Measurements from ENCODE around the gene FMO3.

FMO3 gene

DNA sequence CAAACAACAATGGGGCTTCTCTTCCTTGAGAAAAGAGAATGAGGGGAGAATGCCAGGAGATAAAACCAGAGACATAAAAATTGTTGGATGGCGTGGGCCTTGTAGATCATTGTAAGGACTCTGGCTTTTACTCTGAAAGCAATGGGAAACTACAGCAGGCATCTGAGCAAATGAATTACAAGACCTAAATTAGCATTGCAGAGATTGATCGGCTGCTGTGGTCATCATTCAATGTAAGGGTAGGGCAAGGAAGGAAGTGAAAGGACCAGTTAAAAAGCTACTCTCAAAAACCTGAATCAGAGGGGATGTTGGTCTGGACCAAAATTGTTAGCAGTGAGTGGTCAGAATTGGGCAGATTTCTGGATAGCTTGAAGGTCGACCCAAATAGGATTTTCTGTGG, 21.4 kb downstream of the FMO3 start:
- TF ChIP-seq CTCF (IDR thresholded peaks at IDR 0.05; ENCODE audit: extremely low read depth, insufficient read depth, missing control alignments) = no peak
- DNase-seq (ENCODE audit: low spot score) = no peak
- in situ Hi-C loops (cut with MboI; ENCODE audit: low pct_unique_long_range_greater_than_20kb, low sequenced_read_pairs, unreplicated experiment) = no loop called here

- no peak for TF ChIP-seq CTCF (IDR thresholded peaks at IDR 0.05; ENCODE audit: extremely low read depth, insufficient read depth, missing control alignments)
- no peak for DNase-seq (ENCODE audit: low spot score)
- in situ Hi-C loops (cut with MboI; ENCODE audit: low pct_unique_long_range_greater_than_20kb, low sequenced_read_pairs, unreplicated experiment) = no loop called here
Observed at GRCh38 chr1:171113382-171113781, 22.7 kb downstream of the FMO3 start.

DNA sequence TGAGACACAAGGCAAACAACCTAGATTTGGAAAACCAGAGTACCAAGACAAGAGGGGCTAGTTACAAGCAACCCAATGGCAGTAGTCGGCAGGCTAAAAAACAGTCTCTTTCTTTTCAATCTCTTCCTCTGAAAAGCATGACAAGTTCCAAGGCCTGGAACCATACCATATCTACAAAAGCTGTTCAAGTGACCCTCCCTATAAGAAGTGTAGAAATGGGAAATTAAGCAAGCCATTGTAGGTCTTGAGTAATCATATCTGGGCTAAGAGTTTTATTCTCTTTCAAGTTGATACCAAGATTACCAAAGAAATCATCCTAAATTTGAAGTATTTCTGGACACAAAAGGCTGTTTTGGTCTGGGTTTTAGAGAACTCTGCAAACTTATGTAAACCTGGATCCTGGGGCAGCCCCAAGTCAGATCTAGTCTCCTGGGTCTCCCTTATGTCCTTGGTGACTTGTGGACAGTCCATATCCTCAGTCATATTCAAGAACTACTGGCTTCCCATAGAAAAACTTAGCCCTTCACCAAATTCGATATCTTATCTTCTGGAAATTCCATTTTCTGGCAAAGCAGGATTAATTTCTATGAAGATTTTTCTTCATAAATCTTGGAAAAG, 24.7 kb downstream of the FMO3 start:
- in situ Hi-C loops (cut with MboI; ENCODE audit: low pct_unique_long_range_greater_than_20kb, low sequenced_read_pairs, unreplicated experiment) = no loop called here
- no peak for TF ChIP-seq CTCF (IDR thresholded peaks at IDR 0.05; ENCODE audit: extremely low read depth, insufficient read depth, missing control alignments)
- no peak for DNase-seq (ENCODE audit: low spot score)

- no peak for DNase-seq (ENCODE audit: low spot score)
- no peak for TF ChIP-seq CTCF (IDR thresholded peaks at IDR 0.05; ENCODE audit: extremely low read depth, insufficient read depth, missing control alignments)
- in situ Hi-C loops (cut with MboI; ENCODE audit: low pct_unique_long_range_greater_than_20kb, low sequenced_read_pairs, unreplicated experiment) = no loop called here
Observed at GRCh38 chr1:171116676-171117075, 26.0 kb downstream of the FMO3 start.

DNA sequence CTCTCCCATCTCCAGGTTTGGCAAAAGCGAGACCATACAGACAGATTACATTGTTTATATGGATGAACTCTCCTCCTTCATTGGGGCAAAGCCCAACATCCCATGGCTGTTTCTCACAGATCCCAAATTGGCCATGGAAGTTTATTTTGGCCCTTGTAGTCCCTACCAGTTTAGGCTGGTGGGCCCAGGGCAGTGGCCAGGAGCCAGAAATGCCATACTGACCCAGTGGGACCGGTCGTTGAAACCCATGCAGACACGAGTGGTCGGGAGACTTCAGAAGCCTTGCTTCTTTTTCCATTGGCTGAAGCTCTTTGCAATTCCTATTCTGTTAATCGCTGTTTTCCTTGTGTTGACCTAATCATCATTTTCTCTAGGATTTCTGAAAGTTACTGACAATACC, 26.4 kb downstream of the FMO3 start:
- DNase-seq (ENCODE audit: low spot score) = no peak
- TF ChIP-seq CTCF (IDR thresholded peaks at IDR 0.05; ENCODE audit: extremely low read depth, insufficient read depth, missing control alignments) = no peak
- in situ Hi-C loops (cut with MboI; ENCODE audit: low pct_unique_long_range_greater_than_20kb, low sequenced_read_pairs, unreplicated experiment) = no loop called here

GRCh38 chr1:171119648-171120047, 28.9 kb downstream of the FMO3 start:
- no peak for DNase-seq (ENCODE audit: low spot score)
- no peak for TF ChIP-seq CTCF (IDR thresholded peaks at IDR 0.05; ENCODE audit: extremely low read depth, insufficient read depth, missing control alignments)

DNA sequence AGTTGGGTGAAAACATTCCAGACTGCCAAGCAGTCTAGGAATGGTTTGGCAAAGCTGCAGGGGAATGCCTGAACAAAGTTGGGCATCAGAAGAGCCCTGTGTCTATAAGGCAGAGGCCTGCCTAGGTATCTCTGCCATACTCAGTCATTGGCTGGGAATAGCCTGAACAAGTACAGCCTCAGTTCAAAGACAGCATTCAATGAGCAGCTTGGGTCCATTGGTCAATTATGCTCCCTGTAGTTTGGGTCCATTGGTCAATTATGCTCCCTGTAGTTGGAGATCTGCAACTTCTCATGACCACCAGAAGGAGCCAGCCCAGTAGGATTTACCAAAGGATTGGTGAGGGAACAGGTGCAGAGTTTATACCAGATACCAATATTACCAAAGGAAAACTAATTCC, 31.6 kb downstream of the FMO3 start:
- in situ Hi-C loops (cut with MboI; ENCODE audit: low pct_unique_long_range_greater_than_20kb, low sequenced_read_pairs, unreplicated experiment) = no loop called here
- no peak for DNase-seq (ENCODE audit: low spot score)
- no peak for TF ChIP-seq CTCF (IDR thresholded peaks at IDR 0.05; ENCODE audit: extremely low read depth, insufficient read depth, missing control alignments)

More at GRCh38 chr1:171119648-171120047, 28.9 kb downstream of the FMO3 start:
- in situ Hi-C loops (cut with MboI; ENCODE audit: low pct_unique_long_range_greater_than_20kb, low sequenced_read_pairs, unreplicated experiment) = no loop called here

Measured in GM13977 (cell line).